ENCODE data around the gene KDM4D. TPM values are rescaled to one million over a fixed set of nuclear protein-coding genes. Genes with fewer than 3 reads are reported as not detected.

The KDM4D gene
- total RNA-seq, 1 donor from 2014 or later, result 0.52 TPM

GRCh38 chr11:94974178-94974577 lies 669 bp downstream of the KDM4D start:
- H3K9me3 ChIP-seq, result no peaks in the 10 kb centered on the region
- no peak for ATAC-seq
- DNase-seq, result no peak
- H3K4me1 ChIP-seq, result peaks cover 10% of the 10 kb centered on the region
- peak overlapping the region; percentile 97 for H3K4me3 ChIP-seq
- H3K27ac ChIP-seq, result no peak overlapping the region
- H3K27me3 ChIP-seq, result no peaks in the 10 kb centered on the region
- peaks cover 28% of the 10 kb centered on the region for H3K36me3 ChIP-seq
- intact Hi-C loops (cut with DNase I), result no loop called here
- TF ChIP-seq CTCF (IDR thresholded peaks at IDR 0.05), result no peak

- Histone ChIP-seq H3K9me3 (no peaks in the 10 kb centered on the region), H3K36me3 (peaks cover 14% of the 10 kb centered on the region), H3K27me3 (no peaks in the 10 kb centered on the region), H3K4me3 (no peak overlapping the region), H3K4me1 (peaks cover 10% of the 10 kb centered on the region), H3K27ac (no peak overlapping the region)
- DNase-seq, result no peak
- no peak for ATAC-seq
- intact Hi-C loops (cut with DNase I), result no loop called here
- no peak for TF ChIP-seq CTCF (IDR thresholded peaks at IDR 0.05)
Measured at GRCh38 chr11:94975599-94975998, 2.1 kb downstream of the KDM4D start.

DNA sequence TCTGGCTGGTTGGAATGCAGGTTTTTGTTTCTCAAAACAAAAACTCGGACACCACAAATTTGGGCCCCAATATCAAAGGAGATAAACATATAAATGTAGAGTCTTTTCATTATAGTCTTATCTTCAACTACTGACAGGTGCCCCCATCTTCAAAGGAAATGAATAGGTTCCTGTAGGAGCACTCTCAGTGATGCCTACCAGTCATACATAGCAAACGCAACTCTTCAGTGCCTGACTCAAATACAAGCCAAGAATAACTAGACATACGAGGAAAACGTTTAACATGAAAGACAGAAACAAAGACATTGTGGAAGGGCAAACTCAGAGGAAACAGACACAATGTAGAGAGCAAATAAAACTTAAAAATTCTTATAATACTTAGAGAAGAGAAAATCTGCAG lies 13.9 kb downstream of the KDM4D start:
- Histone ChIP-seq H3K27ac (no peak overlapping the region), H3K36me3 (no peaks in the 10 kb centered on the region), H3K4me3 (no peak overlapping the region), H3K9me3 (no peaks in the 10 kb centered on the region), H3K4me1 (no peaks in the 10 kb centered on the region), H3K27me3 (no peaks in the 10 kb centered on the region)
- intact Hi-C loops (cut with DNase I), result no loop called here
- ATAC-seq (no peak), DNase-seq (no peak)
- no peak for TF ChIP-seq CTCF (IDR thresholded peaks at IDR 0.05)

- no peak overlapping the region for H3K4me3 ChIP-seq
- intact Hi-C loops (cut with DNase I), result no loop called here
- no peaks in the 10 kb centered on the region for H3K4me1 ChIP-seq
- no peak for TF ChIP-seq CTCF (IDR thresholded peaks at IDR 0.05)
- no peak for DNase-seq
- no peak for ATAC-seq
- no peaks in the 10 kb centered on the region for H3K27me3 ChIP-seq
- H3K36me3 ChIP-seq, result no peaks in the 10 kb centered on the region
- H3K9me3 ChIP-seq, result no peaks in the 10 kb centered on the region
- H3K27ac ChIP-seq, result no peak overlapping the region
Measured at GRCh38 chr11:94988748-94989147, 15.2 kb downstream of the KDM4D start.

- Histone ChIP-seq H3K36me3 (no peaks in the 10 kb centered on the region), H3K27ac (no peak overlapping the region), H3K27me3 (no peaks in the 10 kb centered on the region), H3K4me1 (no peaks in the 10 kb centered on the region), H3K9me3 (no peaks in the 10 kb centered on the region), H3K4me3 (no peak overlapping the region)
- intact Hi-C loops (cut with DNase I), result no loop called here
- no peak for TF ChIP-seq CTCF (IDR thresholded peaks at IDR 0.05)
- DNase-seq, result no peak
- ATAC-seq, result no peak
Measured at GRCh38 chr11:94993400-94993943, 20.0 kb downstream of the KDM4D start.

GRCh38 chr11:94997437-94997836 lies 23.9 kb downstream of the KDM4D start:
- intact Hi-C loops (cut with DNase I), result no loop called here
- ATAC-seq (no peak), DNase-seq (no peak)
- H3K36me3 ChIP-seq, result no peaks in the 10 kb centered on the region
- no peaks in the 10 kb centered on the region for H3K4me1 ChIP-seq
- no peak for TF ChIP-seq CTCF (IDR thresholded peaks at IDR 0.05)
- H3K27me3 ChIP-seq, result no peaks in the 10 kb centered on the region
- no peak overlapping the region for H3K27ac ChIP-seq
- no peaks in the 10 kb centered on the region for H3K9me3 ChIP-seq
- no peak overlapping the region for H3K4me3 ChIP-seq
